Measurements from ENCODE around the gene CADM1. TPM values are rescaled to one million over a fixed set of nuclear protein-coding genes. Genes with fewer than 3 reads are reported as not detected.

CADM1 gene
- total and polyA plus RNA-seq, 2 donors (not counting 3 experiments of a cell fraction or from before 2014, with no cell fraction given), result 0.52 to 2.6 TPM

DNA sequence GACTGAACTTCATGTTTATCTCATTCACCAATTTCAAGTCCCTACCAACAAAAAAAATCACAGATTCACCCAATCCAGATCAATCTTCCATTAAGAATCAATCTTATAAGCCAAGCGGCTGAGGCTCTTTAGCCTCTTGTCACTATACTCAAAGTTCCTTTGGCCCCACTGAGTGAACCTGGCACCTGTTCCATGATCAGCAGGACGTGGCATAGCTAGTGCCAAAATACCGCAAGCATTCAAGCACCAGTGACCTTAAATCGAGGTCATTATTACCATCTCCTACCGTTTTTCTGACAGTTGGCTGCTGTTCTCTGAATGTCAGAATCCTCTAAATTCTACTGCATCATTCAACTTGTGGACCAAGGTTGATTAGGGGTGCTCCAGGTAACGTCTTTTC is 141.2 kb downstream of the CADM1 start:
- BruUV-seq (replicated peaks), result no TSS peak
- no peak overlapping the region for H3K4me2 ChIP-seq (ENCODE audit: insufficient read depth, low read length)
- DNase-seq (ENCODE audit: low read depth, low spot score) (no peak), FAIRE-seq (no peak)
- ChIA-PET POLR2A (no interaction called here), CTCF (no interaction called here)
- H3K9me1 ChIP-seq (replicated peaks; ENCODE audit: control insufficient read depth, extremely low read depth, insufficient read depth, low read length), result no peaks in the 10 kb centered on the region
- no peaks in the 10 kb centered on the region for H4K20me1 ChIP-seq (replicated peaks; ENCODE audit: control insufficient read depth, extremely low read depth, insufficient read depth, low read length)
- no peak overlapping the region for H3K27ac ChIP-seq (ENCODE audit: insufficient read depth, low read depth, low read length)
- H3K79me2 ChIP-seq (ENCODE audit: control insufficient read depth, insufficient read depth, low read length), result no peaks in the 10 kb centered on the region
- H3K36me3 ChIP-seq (ENCODE audit: control insufficient read depth in 2 of 2, extremely low read depth in 1 of 2, insufficient read depth in 2 of 2, low read length in 2 of 2), result no peaks in the 10 kb centered on the region
- H3K4me1 ChIP-seq (ENCODE audit: control insufficient read depth, extremely low read depth, insufficient read depth, low read length), result no peaks in the 10 kb centered on the region
- intact Hi-C loops (cut with micrococcal nuclease) (no loop called here), dilution Hi-C loops (cut with MboI; ENCODE audit: extremely low pct_ligation_motif_present, low sequenced_read_pairs) (no loop called here)
- no peak overlapping the region for H2AFZ ChIP-seq (ENCODE audit: low read depth, low read length)
- H3K9me3 ChIP-seq (replicated peaks; ENCODE audit: control insufficient read depth, insufficient read depth, low read length), result no peaks in the 10 kb centered on the region
- no peak for TF ChIP-seq JUN (IDR thresholded peaks at IDR 0.05; ENCODE audit: borderline replicate concordance, insufficient read depth, insufficient read length, low read depth)
- TF ChIP-seq MYC (IDR thresholded peaks at IDR 0.05; ENCODE audit: low read depth, low read length), result no peak
- TF ChIP-seq, protein P1, sequence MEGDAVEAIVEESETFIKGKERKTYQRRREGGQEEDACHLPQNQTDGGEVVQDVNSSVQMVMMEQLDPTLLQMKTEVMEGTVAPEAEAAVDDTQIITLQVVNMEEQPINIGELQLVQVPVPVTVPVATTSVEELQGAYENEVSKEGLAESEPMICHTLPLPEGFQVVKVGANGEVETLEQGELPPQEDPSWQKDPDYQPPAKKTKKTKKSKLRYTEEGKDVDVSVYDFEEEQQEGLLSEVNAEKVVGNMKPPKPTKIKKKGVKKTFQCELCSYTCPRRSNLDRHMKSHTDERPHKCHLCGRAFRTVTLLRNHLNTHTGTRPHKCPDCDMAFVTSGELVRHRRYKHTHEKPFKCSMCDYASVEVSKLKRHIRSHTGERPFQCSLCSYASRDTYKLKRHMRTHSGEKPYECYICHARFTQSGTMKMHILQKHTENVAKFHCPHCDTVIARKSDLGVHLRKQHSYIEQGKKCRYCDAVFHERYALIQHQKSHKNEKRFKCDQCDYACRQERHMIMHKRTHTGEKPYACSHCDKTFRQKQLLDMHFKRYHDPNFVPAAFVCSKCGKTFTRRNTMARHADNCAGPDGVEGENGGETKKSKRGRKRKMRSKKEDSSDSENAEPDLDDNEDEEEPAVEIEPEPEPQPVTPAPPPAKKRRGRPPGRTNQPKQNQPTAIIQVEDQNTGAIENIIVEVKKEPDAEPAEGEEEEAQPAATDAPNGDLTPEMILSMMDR (IDR thresholded peaks at IDR 0.05; ENCODE audit: extremely low read depth in 1 of 2, insufficient read depth in 1 of 2, low read depth in 1 of 2, low read length in 2 of 2), result no peak
- no peak for TF ChIP-seq GATA2 (IDR thresholded peaks at IDR 0.05; ENCODE audit: insufficient read depth, insufficient read length, low read depth, low read length)
- no peak for TF ChIP-seq POLR2A (IDR thresholded peaks at IDR 0.05; ENCODE audit: low read depth, low read length)
- TF ChIP-seq FOS (IDR thresholded peaks at IDR 0.05; ENCODE audit: borderline replicate concordance, insufficient read depth, low read length), result no peak
- TF ChIP-seq EZH2 (IDR thresholded peaks at IDR 0.05; ENCODE audit: borderline replicate concordance, low read depth, low read length, severe bottlenecking), result no peak
- TF ChIP-seq, protein P2, sequence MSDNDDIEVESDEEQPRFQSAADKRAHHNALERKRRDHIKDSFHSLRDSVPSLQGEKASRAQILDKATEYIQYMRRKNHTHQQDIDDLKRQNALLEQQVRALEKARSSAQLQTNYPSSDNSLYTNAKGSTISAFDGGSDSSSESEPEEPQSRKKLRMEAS (IDR thresholded peaks at IDR 0.05; ENCODE audit: insufficient read depth, insufficient read length), result no peak
- TF ChIP-seq POLR2AphosphoS5 (IDR thresholded peaks at IDR 0.05; ENCODE audit: insufficient read depth, low read depth, low read length), result no peak
- H3K9ac ChIP-seq (replicated peaks; ENCODE audit: extremely low read depth, insufficient read depth, low read length), result no peak overlapping the region
- H3K4me3 ChIP-seq (replicated peaks in 1 of 3; ENCODE audit: insufficient read depth in 1 of 3, low read depth in 1 of 3, low read length in 3 of 3), result no peak overlapping the region
- no peaks in the 10 kb centered on the region for H3K27me3 ChIP-seq (ENCODE audit: control insufficient read depth in 2 of 2, insufficient read depth in 2 of 2, low read length in 2 of 2)
